HepG2 (cell line): Measurements from ENCODE around the gene SLC12A5. TPM values are rescaled to one million over a fixed set of nuclear protein-coding genes. Genes with fewer than 3 reads are reported as not detected.
A peak's percentile ranks its signal among the peaks of the same experiment; 100 is the strongest.

Source experiments
- KLF9 ChIP-seq: IDR thresholded peaks from 2 replicates; pipeline ENCODE4 v1.6.1; 2016; ENCODE audit warnings: low read depth
- MBNL3 ChIP-seq: fragments of 250-450 bp; sonication (Bioruptor Pico); conservative IDR thresholded peaks from 2 replicates; pipeline ENCODE4 v1.8.0; 2022; ENCODE audit warnings: mild to moderate bottlenecking, inconsistent platforms
- NFE2 ChIP-seq: sonication (generic); formaldehyde crosslinking; IDR thresholded peaks from 2 replicates; pipeline ENCODE4 v1.4.0; 2020; ENCODE audit warnings: missing genetic modification reagents
- NFE2L2 ChIP-seq: fragments of 150-350 bp; IDR thresholded peaks from 2 replicates; pipeline ENCODE4 v1.6.1; 2014; ENCODE audit warnings: low read length
- NFIB ChIP-seq: sonication (generic); formaldehyde crosslinking; IDR thresholded peaks from 2 replicates; pipeline ENCODE4 v1.9.0; 2021; ENCODE audit warnings: missing genetic modification reagents, mild to moderate bottlenecking, borderline replicate concordance
- SMAD9 ChIP-seq: sonication (generic); formaldehyde crosslinking; IDR thresholded peaks from 2 replicates; pipeline ENCODE4 v1.5.1; 2020; ENCODE audit warnings: mild to moderate bottlenecking, missing genetic modification reagents
- SNAI1 ChIP-seq: sonication (generic); formaldehyde crosslinking; IDR thresholded peaks from 2 replicates; pipeline ENCODE4 v1.5.0; 2020; ENCODE audit warnings: mild to moderate bottlenecking, missing genetic modification reagents, borderline replicate concordance
- SP4 ChIP-seq: sonication (generic); formaldehyde crosslinking; IDR thresholded peaks from 2 replicates; pipeline ENCODE4 v1.8.1; 2023; ENCODE audit warnings: mild to moderate bottlenecking, missing genetic modification reagents
- ZNF12 ChIP-seq: sonication (generic); formaldehyde crosslinking; IDR thresholded peaks from 2 replicates; pipeline ENCODE4 v1.5.0; 2020; ENCODE audit warnings: missing genetic modification reagents
- ZNF207 ChIP-seq: fragments of 450-650 bp; IDR thresholded peaks from 2 replicates; pipeline ENCODE4 v1.6.1; 2016; ENCODE audit warnings: antibody characterized with exemption, borderline replicate concordance
- ZNF230 ChIP-seq: sonication (generic); formaldehyde crosslinking; IDR thresholded peaks from 2 replicates; pipeline ENCODE4 v1.4.0; 2020; ENCODE audit warnings: mild to moderate bottlenecking, missing genetic modification reagents
- ZNF451 ChIP-seq: sonication (generic); formaldehyde crosslinking; IDR thresholded peaks from 2 replicates; pipeline ENCODE4 v1.5.0; 2020; ENCODE audit warnings: mild to moderate bottlenecking, missing genetic modification reagents
- ZNF792 ChIP-seq: IDR thresholded peaks from 2 replicates; pipeline ENCODE4 v1.6.1; 2016
- polyA plus RNA-seq, 8 experiments: library from polyadenylated mRNA; depleted of rRNA in 3 of 8; stranded (reverse) in 7 of 8; unstranded in 1 of 8; fragments of >200 nt; fragmentation: Illumina TruSeq in 4 of 8; extraction: Trizol in 4 of 8; gene quantifications; 2 replicates each; pipeline versions ENCODE4 v1.2.1 to v1.2.3, GENCODE V29; 2011 to 2016; ENCODE audit warnings: low read depth in 4 of 8, missing spikeins in 1 of 8, mixed read lengths in 1 of 8; ENCODE audit not compliant: insufficient read depth in 1 of 8
- total RNA-seq, 5 experiments: library from RNA; depleted of rRNA; stranded (reverse); fragments of >200 nt; fragmentation: Illumina TruSeq; extraction: Trizol; gene quantifications; 2 replicates each; pipeline ENCODE4 v1.2.3, GENCODE V29; 2016; ENCODE audit warnings: low read depth in 1 of 5
- TF ChIP-seq, protein P1 (sequence below): fragments of 450-650 bp; IDR thresholded peaks from 2 replicates; pipeline ENCODE4 v1.6.1; 2017
- TF ChIP-seq, protein P2 (sequence below): sonication (generic); formaldehyde crosslinking; IDR thresholded peaks from 2 replicates; pipeline ENCODE4 v1.4.0; 2020; ENCODE audit warnings: missing genetic modification reagents
- TF ChIP-seq, protein P3 (sequence below): sonication (generic); formaldehyde crosslinking; IDR thresholded peaks from 2 replicates; pipeline ENCODE4 v1.4.0; 2020; ENCODE audit warnings: mild to moderate bottlenecking, missing genetic modification reagents, borderline replicate concordance
- TF ChIP-seq, protein P4 (sequence below): sonication (generic); formaldehyde crosslinking; IDR thresholded peaks from 2 replicates; pipeline ENCODE4 v1.5.0; 2020; ENCODE audit warnings: mild to moderate bottlenecking, missing genetic modification reagents, borderline replicate concordance

The SLC12A5 gene
- total and polyA plus RNA-seq, 2 of the 13 experiments (the other 11 are each of a cell fraction or from before 2014, with no cell fraction given) = 4.3 to 5.4 TPM

DNA sequence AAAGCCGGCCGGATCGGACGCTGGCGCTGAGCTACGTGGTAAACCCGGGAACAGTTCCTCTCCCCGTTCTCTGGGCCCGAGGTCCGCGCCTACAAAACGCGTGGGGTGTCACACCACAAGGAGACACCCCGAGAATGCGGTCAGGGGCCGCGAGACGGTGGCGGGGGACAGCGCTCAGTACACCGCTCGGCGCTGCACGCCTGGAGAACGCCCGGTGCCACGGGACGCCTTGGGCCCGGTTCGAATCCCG lies 60.1 kb downstream of the SLC12A5 start (continued):
- TF ChIP-seq, protein P1, sequence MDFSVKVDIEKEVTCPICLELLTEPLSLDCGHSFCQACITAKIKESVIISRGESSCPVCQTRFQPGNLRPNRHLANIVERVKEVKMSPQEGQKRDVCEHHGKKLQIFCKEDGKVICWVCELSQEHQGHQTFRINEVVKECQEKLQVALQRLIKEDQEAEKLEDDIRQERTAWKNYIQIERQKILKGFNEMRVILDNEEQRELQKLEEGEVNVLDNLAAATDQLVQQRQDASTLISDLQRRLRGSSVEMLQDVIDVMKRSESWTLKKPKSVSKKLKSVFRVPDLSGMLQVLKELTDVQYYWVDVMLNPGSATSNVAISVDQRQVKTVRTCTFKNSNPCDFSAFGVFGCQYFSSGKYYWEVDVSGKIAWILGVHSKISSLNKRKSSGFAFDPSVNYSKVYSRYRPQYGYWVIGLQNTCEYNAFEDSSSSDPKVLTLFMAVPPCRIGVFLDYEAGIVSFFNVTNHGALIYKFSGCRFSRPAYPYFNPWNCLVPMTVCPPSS = no peak
- TF ChIP-seq SNAI1 (CRISPR knock-in tag) = peak; percentile 75; the same call in 1 of the 2 replicates
- TF ChIP-seq ZNF12 (CRISPR knock-in tag) = peak; percentile 19; the same call in 1 of the 2 replicates
- no peak for TF ChIP-seq MBNL3
- peak; percentile 73; the same call in 1 of the 2 replicates for TF ChIP-seq SMAD9 (CRISPR knock-in tag)
- TF ChIP-seq, protein P2, sequence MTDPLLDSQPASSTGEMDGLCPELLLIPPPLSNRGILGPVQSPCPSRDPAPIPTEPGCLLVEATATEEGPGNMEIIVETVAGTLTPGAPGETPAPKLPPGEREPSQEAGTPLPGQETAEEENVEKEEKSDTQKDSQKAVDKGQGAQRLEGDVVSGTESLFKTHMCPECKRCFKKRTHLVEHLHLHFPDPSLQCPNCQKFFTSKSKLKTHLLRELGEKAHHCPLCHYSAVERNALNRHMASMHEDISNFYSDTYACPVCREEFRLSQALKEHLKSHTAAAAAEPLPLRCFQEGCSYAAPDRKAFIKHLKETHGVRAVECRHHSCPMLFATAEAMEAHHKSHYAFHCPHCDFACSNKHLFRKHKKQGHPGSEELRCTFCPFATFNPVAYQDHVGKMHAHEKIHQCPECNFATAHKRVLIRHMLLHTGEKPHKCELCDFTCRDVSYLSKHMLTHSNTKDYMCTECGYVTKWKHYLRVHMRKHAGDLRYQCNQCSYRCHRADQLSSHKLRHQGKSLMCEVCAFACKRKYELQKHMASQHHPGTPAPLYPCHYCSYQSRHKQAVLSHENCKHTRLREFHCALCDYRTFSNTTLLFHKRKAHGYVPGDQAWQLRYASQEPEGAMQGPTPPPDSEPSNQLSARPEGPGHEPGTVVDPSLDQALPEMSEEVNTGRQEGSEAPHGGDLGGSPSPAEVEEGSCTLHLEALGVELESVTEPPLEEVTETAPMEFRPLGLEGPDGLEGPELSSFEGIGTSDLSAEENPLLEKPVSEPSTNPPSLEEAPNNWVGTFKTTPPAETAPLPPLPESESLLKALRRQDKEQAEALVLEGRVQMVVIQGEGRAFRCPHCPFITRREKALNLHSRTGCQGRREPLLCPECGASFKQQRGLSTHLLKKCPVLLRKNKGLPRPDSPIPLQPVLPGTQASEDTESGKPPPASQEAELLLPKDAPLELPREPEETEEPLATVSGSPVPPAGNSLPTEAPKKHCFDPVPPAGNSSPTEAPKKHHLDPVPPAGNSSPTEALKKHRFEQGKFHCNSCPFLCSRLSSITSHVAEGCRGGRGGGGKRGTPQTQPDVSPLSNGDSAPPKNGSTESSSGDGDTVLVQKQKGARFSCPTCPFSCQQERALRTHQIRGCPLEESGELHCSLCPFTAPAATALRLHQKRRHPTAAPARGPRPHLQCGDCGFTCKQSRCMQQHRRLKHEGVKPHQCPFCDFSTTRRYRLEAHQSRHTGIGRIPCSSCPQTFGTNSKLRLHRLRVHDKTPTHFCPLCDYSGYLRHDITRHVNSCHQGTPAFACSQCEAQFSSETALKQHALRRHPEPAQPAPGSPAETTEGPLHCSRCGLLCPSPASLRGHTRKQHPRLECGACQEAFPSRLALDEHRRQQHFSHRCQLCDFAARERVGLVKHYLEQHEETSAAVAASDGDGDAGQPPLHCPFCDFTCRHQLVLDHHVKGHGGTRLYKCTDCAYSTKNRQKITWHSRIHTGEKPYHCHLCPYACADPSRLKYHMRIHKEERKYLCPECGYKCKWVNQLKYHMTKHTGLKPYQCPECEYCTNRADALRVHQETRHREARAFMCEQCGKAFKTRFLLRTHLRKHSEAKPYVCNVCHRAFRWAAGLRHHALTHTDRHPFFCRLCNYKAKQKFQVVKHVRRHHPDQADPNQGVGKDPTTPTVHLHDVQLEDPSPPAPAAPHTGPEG (CRISPR knock-in tag) = no peak
- no peak for TF ChIP-seq ZNF207
- no peak for TF ChIP-seq NFE2
- 0 out of 2 replicates have a peak, but pooled peaks have one; percentile 3 for TF ChIP-seq NFE2L2
- TF ChIP-seq, protein P3, sequence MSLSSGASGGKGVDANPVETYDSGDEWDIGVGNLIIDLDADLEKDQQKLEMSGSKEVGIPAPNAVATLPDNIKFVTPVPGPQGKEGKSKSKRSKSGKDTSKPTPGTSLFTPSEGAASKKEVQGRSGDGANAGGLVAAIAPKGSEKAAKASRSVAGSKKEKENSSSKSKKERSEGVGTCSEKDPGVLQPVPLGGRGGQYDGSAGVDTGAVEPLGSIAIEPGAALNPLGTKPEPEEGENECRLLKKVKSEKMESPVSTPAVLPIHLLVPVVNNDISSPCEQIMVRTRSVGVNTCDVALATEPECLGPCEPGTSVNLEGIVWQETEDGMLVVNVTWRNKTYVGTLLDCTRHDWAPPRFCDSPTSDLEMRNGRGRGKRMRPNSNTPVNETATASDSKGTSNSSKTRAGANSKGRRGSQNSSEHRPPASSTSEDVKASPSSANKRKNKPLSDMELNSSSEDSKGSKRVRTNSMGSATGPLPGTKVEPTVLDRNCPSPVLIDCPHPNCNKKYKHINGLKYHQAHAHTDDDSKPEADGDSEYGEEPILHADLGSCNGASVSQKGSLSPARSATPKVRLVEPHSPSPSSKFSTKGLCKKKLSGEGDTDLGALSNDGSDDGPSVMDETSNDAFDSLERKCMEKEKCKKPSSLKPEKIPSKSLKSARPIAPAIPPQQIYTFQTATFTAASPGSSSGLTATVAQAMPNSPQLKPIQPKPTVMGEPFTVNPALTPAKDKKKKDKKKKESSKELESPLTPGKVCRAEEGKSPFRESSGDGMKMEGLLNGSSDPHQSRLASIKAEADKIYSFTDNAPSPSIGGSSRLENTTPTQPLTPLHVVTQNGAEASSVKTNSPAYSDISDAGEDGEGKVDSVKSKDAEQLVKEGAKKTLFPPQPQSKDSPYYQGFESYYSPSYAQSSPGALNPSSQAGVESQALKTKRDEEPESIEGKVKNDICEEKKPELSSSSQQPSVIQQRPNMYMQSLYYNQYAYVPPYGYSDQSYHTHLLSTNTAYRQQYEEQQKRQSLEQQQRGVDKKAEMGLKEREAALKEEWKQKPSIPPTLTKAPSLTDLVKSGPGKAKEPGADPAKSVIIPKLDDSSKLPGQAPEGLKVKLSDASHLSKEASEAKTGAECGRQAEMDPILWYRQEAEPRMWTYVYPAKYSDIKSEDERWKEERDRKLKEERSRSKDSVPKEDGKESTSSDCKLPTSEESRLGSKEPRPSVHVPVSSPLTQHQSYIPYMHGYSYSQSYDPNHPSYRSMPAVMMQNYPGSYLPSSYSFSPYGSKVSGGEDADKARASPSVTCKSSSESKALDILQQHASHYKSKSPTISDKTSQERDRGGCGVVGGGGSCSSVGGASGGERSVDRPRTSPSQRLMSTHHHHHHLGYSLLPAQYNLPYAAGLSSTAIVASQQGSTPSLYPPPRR (CRISPR knock-in tag) = peak; percentile 50; the same call in 1 of the 2 replicates
- no peak for TF ChIP-seq KLF9 (CRISPR knock-in tag)
- TF ChIP-seq ZNF451 = no peak
- TF ChIP-seq, protein P4, sequence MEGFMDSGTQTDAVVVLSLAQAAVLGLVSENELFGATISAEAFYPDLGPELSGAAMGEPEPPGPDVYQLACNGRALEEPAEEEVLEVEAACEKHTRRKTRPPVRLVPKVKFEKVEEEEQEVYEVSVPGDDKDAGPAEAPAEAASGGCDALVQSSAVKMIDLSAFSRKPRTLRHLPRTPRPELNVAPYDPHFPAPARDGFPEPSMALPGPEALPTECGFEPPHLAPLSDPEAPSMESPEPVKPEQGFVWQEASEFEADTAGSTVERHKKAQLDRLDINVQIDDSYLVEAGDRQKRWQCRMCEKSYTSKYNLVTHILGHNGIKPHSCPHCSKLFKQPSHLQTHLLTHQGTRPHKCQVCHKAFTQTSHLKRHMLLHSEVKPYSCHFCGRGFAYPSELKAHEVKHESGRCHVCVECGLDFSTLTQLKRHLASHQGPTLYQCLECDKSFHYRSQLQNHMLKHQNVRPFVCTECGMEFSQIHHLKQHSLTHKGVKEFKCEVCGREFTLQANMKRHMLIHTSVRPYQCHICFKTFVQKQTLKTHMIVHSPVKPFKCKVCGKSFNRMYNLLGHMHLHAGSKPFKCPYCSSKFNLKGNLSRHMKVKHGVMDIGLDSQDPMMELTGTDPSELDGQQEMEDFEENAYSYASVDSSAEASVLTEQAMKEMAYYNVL (CRISPR knock-in tag) = peak; percentile 54
- TF ChIP-seq NFIB (CRISPR knock-in tag) = no peak
- no peak; the same call in 1 of the 2 replicates for TF ChIP-seq ZNF230 (CRISPR knock-in tag)
- no peak for TF ChIP-seq ZNF792
- TF ChIP-seq SP4 (CRISPR knock-in tag) = no peak
